HCT116 (cell line): Measurements from ENCODE around the gene PREX1. TPM values are rescaled to one million over a fixed set of nuclear protein-coding genes. Genes with fewer than 3 reads are reported as not detected.

Experiments
- ATAC-seq: fragments of 200-7000 bp; cut with Tn5 transposase; 2 replicates; pipeline ENCODE4 v1.9.1; 2020; ENCODE audit warnings: mild to moderate bottlenecking, moderate library complexity
- BruUV-seq: library from RNA; stranded (reverse); fragments of 400-500 nt; replicated peaks from 2 replicates; lab custom pipeline; 2021; lab: Mats Ljungman, UMichigan
- CTCF ChIA-PET: fragments of 300-600 bp; sonication (Branson Sonifier 250); formaldehyde crosslinking; loops from one replicate; lab custom pipeline; 2021; ENCODE audit warnings: antibody characterized with exemption; lab: Charles Lee
- POLR2A ChIA-PET: fragments of 300-600, 350-600 bp; sonication (Branson Sonifier 250); formaldehyde crosslinking; loops from one replicate; lab custom pipeline; 2021; ENCODE audit warnings: antibody characterized with exemption; lab: Charles Lee
- RAD21 ChIA-PET, 2 experiments: fragments of 300-600 bp; sonication (Branson Sonifier 250); formaldehyde crosslinking; loops; one replicate each; lab custom pipeline; 2023; ENCODE audit warnings: low total read pairs in 2 of 2; ENCODE audit not compliant: uncharacterized antibody in 2 of 2, unreplicated experiment in 2 of 2, low non-redundant PET in 1 of 2; lab: Charles Lee
- DNase-seq: peaks from one replicate; pipeline ENCODE4 v3.0.0-alpha.2; 2010; ENCODE audit warnings: low read depth, low spot score
- H2AFZ ChIP-seq: fragments of 200-600 bp; shearing (Covaris generic), sonication (generic); 2 replicates; pipeline ENCODE4 v1.6.1; 2017; ENCODE audit warnings: low read depth, mixed run types, mixed read lengths, antibody characterized with exemption, low read length; ENCODE audit not compliant: poor library complexity, severe bottlenecking
- H3K27ac ChIP-seq: 2 replicates; pipeline ENCODE4 v1.5.1; 2012; ENCODE audit warnings: low read depth, low read length
- H3K27me3 ChIP-seq: fragments of 200-600 bp; sonication (generic); 2 replicates; pipeline ENCODE4 v1.6.1; 2016; ENCODE audit warnings: mixed run types, low read length, mixed read lengths; ENCODE audit not compliant: insufficient read depth
- H3K36me3 ChIP-seq, 2 experiments: fragments of 200-500 bp in 1 of 2; fragments of 200-600 bp in 1 of 2; sonication (Bioruptor generic) in 1 of 2; sonication (generic) in 1 of 2; 2 replicates each; pipeline versions ENCODE4 v1.5.1 to v1.6.1; 2014 to 2016; ENCODE audit warnings: low read length in 2 of 2, inconsistent platforms in 1 of 2, mixed read lengths in 1 of 2, mixed run types in 1 of 2; ENCODE audit not compliant: insufficient read depth in 2 of 2, control insufficient read depth in 1 of 2
- H3K4me1 ChIP-seq, 2 experiments: fragments of 200-600 bp in 1 of 2; sonication (generic) in 1 of 2; 2 replicates each; pipeline versions ENCODE4 v1.5.1 to v1.6.1; 2012 to 2017; ENCODE audit warnings: low read length in 2 of 2, inconsistent platforms in 1 of 2, mild to moderate bottlenecking in 1 of 2, mixed read lengths in 1 of 2, mixed run types in 1 of 2, moderate library complexity in 1 of 2; ENCODE audit not compliant: insufficient read depth in 2 of 2, control insufficient read depth in 1 of 2
- H3K4me2 ChIP-seq: fragments of 200-600 bp; sonication (generic); 2 replicates; pipeline ENCODE4 v1.6.1; 2017; ENCODE audit warnings: mixed run types, low read length, mixed read lengths
- H3K4me3 ChIP-seq, 2 experiments: fragments of 200-600 bp in 1 of 2; sonication (generic) in 1 of 2; replicated peaks in 1 of 2; 2 replicates each; pipeline ENCODE4 v1.5.1; 2011 to 2016; ENCODE audit warnings: low read length in 2 of 2, control low read depth in 1 of 2, low read depth in 1 of 2, mild to moderate bottlenecking in 1 of 2, mixed read lengths in 1 of 2, mixed run types in 1 of 2
- H3K79me2 ChIP-seq: fragments of 200-600 bp; sonication (generic); 2 replicates; pipeline ENCODE4 v1.6.1; 2017; ENCODE audit warnings: mild to moderate bottlenecking, mixed run types, low read length, moderate library complexity, mixed read lengths; ENCODE audit not compliant: insufficient read depth
- H3K9ac ChIP-seq: fragments of 200-600 bp; sonication (generic); 2 replicates; pipeline ENCODE4 v1.6.1; 2016; ENCODE audit warnings: low read length, mixed read lengths
- H3K9me2 ChIP-seq: fragments of 200-600 bp; sonication (generic), shearing (Covaris generic); 2 replicates; pipeline ENCODE4 v1.6.1; 2017; ENCODE audit warnings: mixed run types, mild to moderate bottlenecking, moderate library complexity; ENCODE audit not compliant: insufficient read depth
- H3K9me3 ChIP-seq, 2 experiments: fragments of 200-500 bp in 1 of 2; fragments of 200-600 bp in 1 of 2; sonication (Bioruptor generic) in 1 of 2; sonication (generic) in 1 of 2; 2 replicates each; pipeline ENCODE4 v1.6.1; 2014 to 2017; ENCODE audit warnings: low read length in 2 of 2, mixed read lengths in 2 of 2, inconsistent platforms in 1 of 2, low read depth in 1 of 2, mild to moderate bottlenecking in 1 of 2, mixed run types in 1 of 2, moderate library complexity in 1 of 2; ENCODE audit not compliant: control insufficient read depth in 1 of 2, insufficient read depth in 1 of 2
- H4K20me1 ChIP-seq: fragments of 200-600 bp; sonication (generic), shearing (Covaris generic); 2 replicates; pipeline ENCODE4 v1.6.1; 2017; ENCODE audit warnings: mixed run types, mild to moderate bottlenecking, moderate library complexity; ENCODE audit not compliant: insufficient read depth
- CTCF ChIP-seq, 3 experiments: fragments of 200-600 bp in 1 of 3; sonication (generic) in 1 of 3; IDR thresholded peaks in 2 of 3; conservative IDR thresholded peaks in 1 of 3; 2 replicates each; pipeline ENCODE4 v1.5.1; 2012 to 2017; ENCODE audit warnings: low read depth in 2 of 3, low read length in 2 of 3, antibody characterized with exemption in 1 of 3, borderline replicate concordance in 1 of 3, control low read depth in 1 of 3, mild to moderate bottlenecking in 1 of 3, mixed read lengths in 1 of 3, mixed run types in 1 of 3, moderate library complexity in 1 of 3; ENCODE audit not compliant: insufficient read depth in 1 of 3
- EGR1 ChIP-seq: IDR thresholded peaks from 2 replicates; pipeline ENCODE4 v1.6.1; 2012; ENCODE audit warnings: low read depth
- ELF1 ChIP-seq: IDR thresholded peaks from 2 replicates; pipeline ENCODE4 v1.6.1; 2012; ENCODE audit warnings: low read depth, borderline replicate concordance
- EZH2phosphoT487 ChIP-seq: fragments of 200-600 bp; IDR thresholded peaks from 2 replicates; pipeline ENCODE4 v1.6.1; 2018; ENCODE audit warnings: antibody characterized with exemption, borderline replicate concordance
- ZBTB33 ChIP-seq: IDR thresholded peaks from 2 replicates; pipeline ENCODE4 v1.6.1; 2011; ENCODE audit warnings: mild to moderate bottlenecking, low read length, moderate library complexity; ENCODE audit not compliant: insufficient replicate concordance; ENCODE audit errors: extremely low read depth
- ZFX ChIP-seq: fragments of 450-650 bp; IDR thresholded peaks from 2 replicates; pipeline ENCODE4 v1.6.1; 2017
- intact Hi-C: fragments of 100-400 bp; cut with micrococcal nuclease; formaldehyde crosslinking; loops from 2 replicates; pipeline ENCODE4 v1.10.0; 2022
- total RNA-seq: library from RNA; stranded (reverse); gene quantifications from one replicate; pipeline ENCODE4 v1.2.1, GENCODE V29; 2021; ENCODE audit not compliant: unreplicated experiment
- TF ChIP-seq, protein P1 (sequence below): IDR thresholded peaks from 2 replicates; pipeline ENCODE4 v1.6.1; 2012

The PREX1 gene
- total RNA-seq, 1 experiment from 2014 or later: 6.1 TPM

DNA sequence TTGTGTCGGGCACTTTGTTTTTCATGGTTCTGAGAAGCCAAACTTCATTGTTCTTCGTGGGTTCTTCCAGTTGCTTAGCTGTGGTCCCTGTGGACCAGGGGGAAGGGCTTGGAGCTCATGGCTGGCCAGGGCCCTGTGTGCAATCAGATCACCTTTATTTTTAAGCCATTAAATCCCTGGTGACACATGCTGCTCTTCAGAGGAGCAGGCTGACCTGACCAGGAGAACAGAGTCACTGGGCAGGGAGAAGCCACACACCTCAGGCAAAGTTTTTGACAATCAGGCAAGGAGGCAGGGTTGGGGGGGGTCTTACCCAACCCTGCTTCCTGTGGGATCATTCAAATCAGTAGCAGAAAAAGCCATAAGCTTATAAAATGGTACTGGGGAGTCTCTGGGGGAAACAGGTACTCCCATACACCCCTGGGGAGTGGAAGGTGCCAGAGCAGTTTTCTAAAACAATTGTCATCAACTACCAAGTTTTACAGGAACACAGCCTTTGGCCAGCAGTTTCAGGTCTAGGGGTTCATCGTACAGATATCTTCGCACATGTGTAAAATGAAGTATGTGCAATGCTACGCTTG is 37.0 kb upstream of the PREX1 start (continued):
- TF ChIP-seq ZBTB33: no peak

DNA sequence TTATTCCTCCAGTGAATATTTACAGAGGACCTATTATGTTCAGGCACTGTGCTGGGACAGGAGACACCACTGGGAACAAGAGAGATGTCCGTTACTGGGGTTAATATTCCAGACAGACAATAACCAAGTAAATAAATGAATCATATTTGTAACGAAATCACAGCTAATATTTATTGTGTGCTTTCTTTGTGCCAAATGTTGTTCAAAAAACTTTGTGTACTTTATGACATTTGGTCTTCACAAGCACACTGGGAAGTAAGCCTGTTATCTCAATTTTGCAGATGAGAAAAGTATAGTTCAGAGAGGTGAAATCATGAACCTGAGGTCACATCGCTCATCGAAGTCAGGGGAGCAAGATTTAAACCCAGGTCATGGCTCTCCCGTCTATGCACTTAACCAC is 36.5 kb upstream of the PREX1 start:
- no peaks in the 10 kb centered on the region for H3K4me1 ChIP-seq
- TF ChIP-seq CTCF (IDR thresholded peaks at IDR 0.05 in 2 of 3, conservative IDR thresholded peaks at IDR 0.05 in 1 of 3; ENCODE audit: borderline replicate concordance in 1 of 3, insufficient read depth in 1 of 3, low read depth in 2 of 3, low read length in 2 of 3): no peak
- TF ChIP-seq EGR1: no peak
- TF ChIP-seq ELF1: no peak
- TF ChIP-seq, protein P1, sequence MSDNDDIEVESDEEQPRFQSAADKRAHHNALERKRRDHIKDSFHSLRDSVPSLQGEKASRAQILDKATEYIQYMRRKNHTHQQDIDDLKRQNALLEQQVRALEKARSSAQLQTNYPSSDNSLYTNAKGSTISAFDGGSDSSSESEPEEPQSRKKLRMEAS: no peak
- TF ChIP-seq ZFX: no peak
- no peak for TF ChIP-seq EZH2phosphoT487
- no peaks in the 10 kb centered on the region for H3K36me3 ChIP-seq
- H4K20me1 ChIP-seq: no peaks in the 10 kb centered on the region
- ChIA-PET POLR2A (no interaction called here), CTCF (interaction anchor here (1.3 kb wide), 1 partner anchor 207 kb away, joined by 5 read pairs; no protein-coding TSS in a partner anchor), RAD21 (no interaction called here)
- BruUV-seq: no TSS peak
- no peaks in the 10 kb centered on the region for H3K9me2 ChIP-seq
- no peaks in the 10 kb centered on the region for H3K79me2 ChIP-seq
- DNase-seq: no peak
- intact Hi-C loops: no loop called here
- H3K27me3 ChIP-seq: no peaks in the 10 kb centered on the region; the same call in 1 of the 2 replicates
- H3K9me3 ChIP-seq: no peaks in the 10 kb centered on the region
- no peak overlapping the region for H2AFZ ChIP-seq
- no peak overlapping the region for H3K4me3 ChIP-seq
- no peak overlapping the region for H3K9ac ChIP-seq
- no peak for ATAC-seq
- H3K4me2 ChIP-seq: no peak overlapping the region
- H3K27ac ChIP-seq: no peak overlapping the region
